IMR-90 (cell line): ENCODE data around the gene VSIG10L2. TPM values are rescaled to one million over a fixed set of nuclear protein-coding genes. Genes with fewer than 3 reads are reported as not detected.

ENCODE experiments used
- ATAC-seq: fragments of 200-7000 bp; cut with Tn5 transposase; 2 replicates; pipeline ENCODE4 v1.9.1; 2020; ENCODE audit warnings: low read depth, mild to moderate bottlenecking, moderate library complexity
- BruUV-seq: library from RNA; stranded (reverse); fragments of 400-500 nt; replicated peaks from 2 replicates; lab custom pipeline; 2021; lab: Mats Ljungman, UMichigan
- CTCF ChIA-PET: fragments of 300-600 bp; formaldehyde crosslinking; extraction: SDS; loops from one replicate; lab custom pipeline; 2021; ENCODE audit warnings: antibody characterized with exemption; lab: Yijun Ruan, JAX
- POLR2A ChIA-PET: fragments of 300-600 bp; sonication (Branson Sonifier 250); formaldehyde crosslinking; loops from one replicate; lab custom pipeline; 2022; ENCODE audit warnings: antibody characterized with exemption; ENCODE audit not compliant: unreplicated experiment; lab: Charles Lee
- DNase-seq: peaks from one replicate; pipeline ENCODE4 v3.0.0; 2013
- H2AFZ ChIP-seq: replicated peaks from 2 replicates; pipeline ENCODE3; 2013; ENCODE audit warnings: low read length, mild to moderate bottlenecking; ENCODE audit not compliant: poor library complexity
- H2AK5ac ChIP-seq: 2 replicates; pipeline ENCODE4 v1.6.1; 2013; ENCODE audit warnings: low read depth, low read length, inconsistent platforms
- H2AK9ac ChIP-seq: replicated peaks from 2 replicates; pipeline ENCODE3; 2013; ENCODE audit warnings: mild to moderate bottlenecking, low read depth, low read length, moderate library complexity; ENCODE audit not compliant: poor library complexity
- H2BK120ac ChIP-seq: 2 replicates; pipeline ENCODE4 v1.6.1; 2013; ENCODE audit warnings: low read depth, low read length, inconsistent platforms
- H2BK15ac ChIP-seq: 3 replicates; pipeline ENCODE4 v1.6.1; 2013; ENCODE audit warnings: low read depth, low read length, inconsistent platforms
- H2BK20ac ChIP-seq: 2 replicates; pipeline ENCODE4 v1.6.1; 2013; ENCODE audit warnings: low read depth, mild to moderate bottlenecking, inconsistent platforms, low read length, moderate library complexity
- H2BK5ac ChIP-seq: 2 replicates; pipeline ENCODE4 v1.6.1; 2013; ENCODE audit warnings: mild to moderate bottlenecking, low read depth, low read length, inconsistent platforms; ENCODE audit not compliant: poor library complexity, severe bottlenecking
- H3K14ac ChIP-seq: replicated peaks from 2 replicates; pipeline ENCODE4 v1.6.1; 2013; ENCODE audit warnings: low read depth, low read length, inconsistent platforms
- H3K18ac ChIP-seq: 2 replicates; pipeline ENCODE4 v1.6.1; 2013; ENCODE audit warnings: low read depth, low read length, control low read depth
- H3K23ac ChIP-seq: 2 replicates; pipeline ENCODE4 v1.6.1; 2013; ENCODE audit warnings: low read depth, low read length, inconsistent platforms
- H3K27ac ChIP-seq: 2 replicates; pipeline ENCODE4 v1.5.1; 2013; ENCODE audit warnings: mild to moderate bottlenecking, control low read depth, low read length; ENCODE audit not compliant: insufficient read depth
- H3K27me3 ChIP-seq: 2 replicates; pipeline ENCODE4 v1.6.1; 2013; ENCODE audit warnings: low read length; ENCODE audit not compliant: control insufficient read depth, insufficient read depth
- H3K36me3 ChIP-seq: 2 replicates; pipeline ENCODE4 v1.6.1; 2013; ENCODE audit warnings: low read length, mixed read lengths; ENCODE audit not compliant: control insufficient read depth, insufficient read depth
- H3K4ac ChIP-seq: 2 replicates; pipeline ENCODE4 v1.6.1; 2013; ENCODE audit warnings: low read depth, low read length, inconsistent platforms
- H3K4me1 ChIP-seq: 2 replicates; pipeline ENCODE4 v1.6.1; 2013; ENCODE audit warnings: low read length, mixed read lengths; ENCODE audit not compliant: control insufficient read depth, insufficient read depth
- H3K4me2 ChIP-seq: 2 replicates; pipeline ENCODE4 v1.6.1; 2013; ENCODE audit warnings: low read depth, mild to moderate bottlenecking, control low read depth, low read length, moderate library complexity
- H3K4me3 ChIP-seq: 2 replicates; pipeline ENCODE4 v1.5.1; 2013; ENCODE audit warnings: low read depth, mild to moderate bottlenecking, control low read depth, low read length, moderate library complexity; ENCODE audit not compliant: insufficient read depth
- H3K56ac ChIP-seq: 2 replicates; pipeline ENCODE4 v1.6.1; 2013; ENCODE audit warnings: low read length, inconsistent platforms; ENCODE audit not compliant: insufficient read depth; ENCODE audit errors: extremely low read depth
- H3K79me1 ChIP-seq, 2 experiments: 2 replicates each; pipeline ENCODE4 v1.6.1; 2013; ENCODE audit warnings: low read length in 2 of 2, inconsistent platforms in 1 of 2, low read depth in 1 of 2
- H3K9ac ChIP-seq: 2 replicates; pipeline ENCODE4 v1.6.1; 2013; ENCODE audit warnings: low read depth, low read length, control low read depth
- H3K9me1 ChIP-seq: 2 replicates; pipeline ENCODE4 v1.6.1; 2013; ENCODE audit warnings: low read length, inconsistent platforms; ENCODE audit not compliant: insufficient read depth
- H3K9me3 ChIP-seq: 2 replicates; pipeline ENCODE4 v1.6.1; 2013; ENCODE audit warnings: low read length; ENCODE audit not compliant: control insufficient read depth, insufficient read depth
- H4K20me1 ChIP-seq: 2 replicates; pipeline ENCODE4 v1.6.1; 2013; ENCODE audit warnings: low read length, inconsistent platforms; ENCODE audit not compliant: insufficient read depth
- H4K5ac ChIP-seq: 2 replicates; pipeline ENCODE4 v1.6.1; 2013; ENCODE audit warnings: mild to moderate bottlenecking, low read depth, low read length, control low read depth
- H4K8ac ChIP-seq, 2 experiments: 2 replicates each; pipeline ENCODE4 v1.6.1; 2013; ENCODE audit warnings: low read depth in 2 of 2, low read length in 2 of 2, control low read depth in 1 of 2, inconsistent platforms in 1 of 2
- H4K91ac ChIP-seq: 2 replicates; pipeline ENCODE4 v1.6.1; 2013; ENCODE audit warnings: low read depth, low read length, inconsistent platforms; ENCODE audit not compliant: insufficient read depth
- CEBPB ChIP-seq: IDR thresholded peaks from 2 replicates; pipeline ENCODE4 v1.6.1; 2012; ENCODE audit warnings: low read depth, low read length, improper control_type of control experiment
- CTCF ChIP-seq: conservative IDR thresholded peaks from 2 replicates; pipeline ENCODE4 v1.5.1; 2012; ENCODE audit warnings: mild to moderate bottlenecking, low read depth, low read length, improper control_type of control experiment
- MAZ ChIP-seq: IDR thresholded peaks from 2 replicates; pipeline ENCODE4 v1.6.1; 2012; ENCODE audit warnings: low read depth, mild to moderate bottlenecking, low read length, improper control_type of control experiment, moderate library complexity, borderline replicate concordance
- POLR2A ChIP-seq: IDR thresholded peaks from 2 replicates; pipeline ENCODE4 v1.6.1; 2012; ENCODE audit warnings: mild to moderate bottlenecking, low read depth, low read length
- WGBS, 2 experiments: methylation state at CpG; one replicate each; pipeline versions ENCODE4 v1.1.5 to v1.1.7; 2013; ENCODE audit warnings: missing lambda C conversion rate in 2 of 2; ENCODE audit not compliant: insufficient read length in 1 of 2; ENCODE audit errors: extremely low coverage in 2 of 2; 5-methylcytosine and 5-hydroxymethylcytosine counted together
- dilution Hi-C: fragments of 300-500 bp; cut with HindIII; formaldehyde crosslinking; loops from one replicate; pipeline ENCODE4 v1.14.3; 2018; ENCODE audit warnings: low sequenced_read_pairs; ENCODE audit not compliant: unreplicated experiment
- in situ Hi-C: fragments of 300-500 bp; cut with MboI; formaldehyde crosslinking; loops from 3 replicates; pipeline ENCODE4 v1.14.3; 2019; ENCODE audit warnings: low sequenced_read_pairs, inconsistent platforms, mixed read lengths
- intact Hi-C: fragments of 100-400 bp; cut with micrococcal nuclease; formaldehyde crosslinking; loops from 2 replicates; pipeline ENCODE4 v1.10.0; 2022
- polyA plus RNA-seq, 3 experiments: library from polyadenylated mRNA; depleted of rRNA; stranded (reverse); fragments of >200 nt; gene quantifications; 2 replicates each; pipeline ENCODE4 v1.2.3, GENCODE V29; 2012; ENCODE audit warnings: low replicate concordance in 1 of 3
- total RNA-seq: library from RNA; depleted of rRNA; stranded (reverse); fragments of >200 nt; gene quantifications from 2 replicates; pipeline ENCODE4 v1.2.3, GENCODE V29; 2012

The VSIG10L2 gene
- total and polyA plus RNA-seq, 2 of the 4 experiments (the other 2 are of a cell fraction): under 0.01 TPM; not detected in 1

- in situ Hi-C loops (no loop called here), intact Hi-C loops (no loop called here), dilution Hi-C loops (no loop called here)
- Histone ChIP-seq H3K79me1 (no peaks in the 10 kb centered on the region), H2BK5ac (no peak overlapping the region), H3K14ac (no peak overlapping the region), H3K9me3 (no peaks in the 10 kb centered on the region), H2BK120ac (no peak overlapping the region), H2AFZ (no peak overlapping the region), H3K4ac (no peak overlapping the region), H3K36me3 (no peaks in the 10 kb centered on the region), H3K4me3 (no peak overlapping the region), H3K27ac (no peak overlapping the region), H4K5ac (no peak overlapping the region), H3K9me1 (no peaks in the 10 kb centered on the region), H4K8ac (no peak overlapping the region), H3K4me1 (no peaks in the 10 kb centered on the region), H4K20me1 (no peaks in the 10 kb centered on the region), H3K4me2 (no peak overlapping the region), H4K91ac (no peak overlapping the region), H3K56ac (no peak overlapping the region), H3K27me3 (peaks cover 2% of the 10 kb centered on the region; the same call in 1 of the 2 replicates), H2AK9ac (no peak overlapping the region), H3K23ac (no peak overlapping the region), H3K9ac (no peak overlapping the region), H2AK5ac (no peak overlapping the region), H2BK15ac (no peak overlapping the region), H3K18ac (no peak overlapping the region), H2BK20ac (no peak overlapping the region)
- POLR2A ChIA-PET: no interaction called here
- ATAC-seq (no peak), DNase-seq (no peak)
- TF ChIP-seq MAZ: no peak
- no peak for TF ChIP-seq CTCF
- no peak for TF ChIP-seq CEBPB
- no peak for TF ChIP-seq POLR2A
- CTCF ChIA-PET: no interaction called here
- no CpG with 5 or more reads among the region's 6 CpGs for WGBS, 2 experiments
- BruUV-seq: no TSS peak
Measured at GRCh38 chr11:125959511-125959910, 13.7 kb downstream of the VSIG10L2 start.
